GM21528 (cell line): Measurements from ENCODE around the gene PEG3.

Source experiments
- ATAC-seq: cut with Tn5 transposase; IDR thresholded peaks from one replicate; pipeline ENCODE4 v1.9.1; 2021; ENCODE audit warnings: mild to moderate bottlenecking, moderate library complexity; ENCODE audit not compliant: unreplicated experiment, low FRiP score

PEG3 gene

GRCh38 chr19:56839652-56840450 lies 675 bp downstream of the PEG3 start:
- no peak for ATAC-seq

- no peak for ATAC-seq
These were observed 1.4 kb downstream of the PEG3 start for GRCh38 chr19:56838909-56839651.

- ATAC-seq: no peak
These were observed 2.3 kb downstream of the PEG3 start for GRCh38 chr19:56838024-56838908.

- no peak for ATAC-seq
These were observed 3.0 kb downstream of the PEG3 start for GRCh38 chr19:56837492-56838023.

GRCh38 chr19:56837004-56837403 lies 3.5 kb downstream of the PEG3 start:
- no peak for ATAC-seq

GRCh38 chr19:56836059-56836458 lies 4.5 kb downstream of the PEG3 start:
- no peak for ATAC-seq

GRCh38 chr19:56835401-56835800 lies 5.1 kb downstream of the PEG3 start:
- ATAC-seq: no peak

- no peak for ATAC-seq
These were observed 5.8 kb downstream of the PEG3 start for GRCh38 chr19:56834564-56835375.

- ATAC-seq: no peak
These were observed 8.1 kb downstream of the PEG3 start for GRCh38 chr19:56832352-56832928.

GRCh38 chr19:56831255-56831654 lies 9.3 kb downstream of the PEG3 start:
- ATAC-seq: no peak

GRCh38 chr19:56829596-56829995 lies 10.9 kb downstream of the PEG3 start:
- ATAC-seq: no peak

GRCh38 chr19:56827708-56828107 lies 12.8 kb downstream of the PEG3 start:
- ATAC-seq: no peak

- no peak for ATAC-seq
These were observed 16.6 kb downstream of the PEG3 start for GRCh38 chr19:56823956-56824355.

GRCh38 chr19:56823417-56823816 lies 17.1 kb downstream of the PEG3 start:
- ATAC-seq: no peak

GRCh38 chr19:56822755-56823154 lies 17.8 kb downstream of the PEG3 start:
- no peak for ATAC-seq

- ATAC-seq: no peak
These were observed 18.9 kb downstream of the PEG3 start for GRCh38 chr19:56821675-56822074.

- ATAC-seq: no peak
These were observed 19.3 kb downstream of the PEG3 start for GRCh38 chr19:56821209-56821608.

GRCh38 chr19:56819166-56819565 lies 21.4 kb downstream of the PEG3 start:
- no peak for ATAC-seq

GRCh38 chr19:56814656-56815055 lies 25.9 kb downstream of the PEG3 start:
- no peak for ATAC-seq
